HUES48 (cell line): Measurements from ENCODE around the gene BSG.
"Not testable (repeated sequence)": the region's sequence is repeated elsewhere in the genome, so short reads cannot be mapped to it uniquely, and the experiment has no call there.

Source experiments
- H3K27ac ChIP-seq: one replicate; pipeline ENCODE4 v1.7.0; 2013; ENCODE audit warnings: low read depth, low read length, inconsistent platforms
- H3K27me3 ChIP-seq: 2 replicates; pipeline ENCODE4 v1.6.1; 2013; ENCODE audit warnings: mild to moderate bottlenecking, low read length; ENCODE audit not compliant: control insufficient read depth, insufficient read depth
- H3K36me3 ChIP-seq: 2 replicates; pipeline ENCODE4 v1.6.1; 2013; ENCODE audit warnings: low read length; ENCODE audit not compliant: control insufficient read depth, insufficient read depth
- H3K4me1 ChIP-seq: 2 replicates; pipeline ENCODE4 v1.6.1; 2013; ENCODE audit warnings: mild to moderate bottlenecking, low read length; ENCODE audit not compliant: control insufficient read depth, insufficient read depth
- H3K4me3 ChIP-seq: 2 replicates; pipeline ENCODE4 v1.5.1; 2013; ENCODE audit warnings: mild to moderate bottlenecking, low read depth, low read length
- H3K9ac ChIP-seq: 2 replicates; pipeline ENCODE4 v1.6.1; 2013; ENCODE audit warnings: mild to moderate bottlenecking, low read depth, low read length, moderate library complexity
- H3K9me3 ChIP-seq: 2 replicates; pipeline ENCODE4 v1.6.1; 2013; ENCODE audit warnings: low read length; ENCODE audit not compliant: control insufficient read depth, insufficient read depth

The BSG gene

DNA sequence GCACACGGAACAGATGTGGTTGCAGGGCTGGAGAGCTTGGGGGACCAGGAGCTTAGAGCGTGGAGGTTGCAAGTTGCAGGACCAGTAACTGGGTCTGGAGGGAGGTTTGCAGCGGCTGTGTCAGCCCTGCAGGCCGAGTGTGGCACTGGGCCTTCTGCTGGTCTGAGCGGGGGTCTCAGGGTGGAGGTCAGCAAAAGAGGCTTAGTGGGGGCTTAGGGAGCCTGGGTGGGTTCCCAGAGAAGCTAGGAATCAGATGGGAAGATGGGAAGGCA, 11.5 kb downstream of the BSG start:
- H3K4me3 ChIP-seq, result no peak overlapping the region
- peak overlapping the region; percentile 3 for H3K27ac ChIP-seq
- H3K9me3 ChIP-seq, result no peaks in the 10 kb centered on the region
- no peaks in the 10 kb centered on the region for H3K4me1 ChIP-seq
- H3K27me3 ChIP-seq, result peaks cover 7% of the 10 kb centered on the region
- H3K9ac ChIP-seq, result no peak overlapping the region
- peaks cover 38% of the 10 kb centered on the region for H3K36me3 ChIP-seq

DNA sequence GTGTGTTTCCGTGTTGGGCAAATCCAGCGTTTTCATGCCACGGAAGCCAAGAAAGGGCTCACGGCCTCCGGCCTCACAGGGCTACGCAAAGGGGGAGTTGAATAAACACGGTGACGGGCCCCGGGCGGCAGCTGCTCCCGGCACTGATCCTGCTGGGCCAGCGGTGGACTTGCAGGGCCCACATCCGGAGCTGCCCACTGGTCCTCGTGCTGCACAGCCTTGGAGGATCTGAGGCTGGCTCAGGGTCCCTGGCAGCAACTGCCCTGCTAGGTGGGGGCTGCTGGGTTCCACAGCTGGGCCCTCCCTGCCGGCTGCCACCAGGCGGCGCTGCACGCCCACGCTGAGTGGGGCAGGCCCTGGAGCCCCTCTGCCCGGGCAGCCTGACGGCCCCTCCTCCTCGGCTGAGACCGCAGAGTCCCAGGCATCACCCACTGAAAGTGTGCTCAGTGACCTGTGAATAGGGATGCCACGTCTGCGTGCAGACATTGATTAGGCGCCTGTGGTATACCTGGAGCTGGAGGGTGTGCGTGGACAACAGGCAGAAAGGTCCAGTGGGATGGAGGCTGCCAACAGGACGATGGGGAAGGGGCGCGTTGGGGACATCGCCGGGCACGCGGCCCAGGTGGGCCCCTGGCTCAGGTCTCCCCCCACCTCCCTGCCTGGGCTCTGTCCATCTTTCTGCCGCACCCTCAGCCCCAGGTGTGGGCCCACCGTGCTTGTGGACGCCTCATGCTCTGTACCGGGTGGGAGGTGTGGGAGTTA, 12.0 kb downstream of the BSG start:
- H3K36me3 ChIP-seq, result peaks cover 33% of the 10 kb centered on the region
- H3K27ac ChIP-seq, result peak overlapping the region; percentile 3
- H3K4me1 ChIP-seq, result no peaks in the 10 kb centered on the region
- no peak overlapping the region for H3K4me3 ChIP-seq
- no peaks in the 10 kb centered on the region for H3K9me3 ChIP-seq
- H3K9ac ChIP-seq, result no peak overlapping the region
- peaks cover 12% of the 10 kb centered on the region for H3K27me3 ChIP-seq

DNA sequence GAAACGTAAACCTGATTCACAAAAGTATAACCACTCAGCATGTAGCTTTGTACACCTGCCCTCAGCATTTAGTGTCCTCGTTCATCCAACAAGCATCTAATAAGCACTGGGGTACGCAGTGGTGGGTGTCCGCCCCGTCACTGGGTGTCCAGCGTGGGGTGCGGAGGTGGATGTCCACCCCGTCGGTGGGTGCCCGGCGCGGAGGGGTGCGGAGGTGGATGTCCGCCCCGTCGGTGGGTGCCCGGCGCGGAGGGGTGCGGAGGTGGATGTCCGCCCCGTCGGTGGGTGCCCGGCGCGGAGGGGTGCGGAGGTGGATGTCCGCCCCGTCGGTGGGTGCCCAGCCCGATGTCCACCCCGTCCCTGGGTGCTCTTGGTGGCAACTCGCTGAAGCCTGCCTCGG, 12.8 kb downstream of the BSG start:
- peaks cover 14% of the 10 kb centered on the region for H3K27me3 ChIP-seq
- H3K9me3 ChIP-seq, H3K4me1 ChIP-seq, H3K4me3 ChIP-seq, H3K27ac ChIP-seq, H3K9ac ChIP-seq: not testable (repeated sequence)
- H3K36me3 ChIP-seq, result peaks cover 26% of the 10 kb centered on the region

DNA sequence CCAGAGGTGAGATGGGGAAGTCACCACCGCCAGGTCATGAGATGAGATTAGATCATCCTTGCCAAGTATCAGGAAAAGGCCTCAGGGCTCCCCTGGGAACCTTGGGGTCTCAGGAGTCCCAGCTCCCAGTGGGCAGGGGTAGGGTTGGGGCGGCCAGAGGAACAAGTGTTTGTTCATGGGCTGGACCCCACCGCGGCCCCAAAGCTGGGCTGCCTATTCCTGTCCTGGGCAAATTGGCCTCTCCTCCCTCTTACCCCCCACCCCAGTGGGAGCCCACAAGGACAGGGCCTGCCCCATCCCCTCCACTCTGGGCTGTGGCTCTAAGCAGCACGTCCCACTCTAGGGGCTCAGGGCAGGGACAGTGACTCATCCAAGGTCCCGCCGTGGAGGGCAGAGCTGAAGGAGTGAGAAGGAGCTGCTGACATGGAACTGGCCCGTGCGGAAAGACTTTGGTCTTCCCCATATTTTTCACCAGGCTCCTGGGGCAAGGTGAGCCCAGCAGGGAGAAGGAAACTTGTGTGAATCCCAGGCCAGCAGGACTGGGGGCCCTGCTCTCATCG, 13.2 kb downstream of the BSG start:
- Histone ChIP-seq H3K4me3 (no peak overlapping the region), H3K4me1 (no peaks in the 10 kb centered on the region), H3K9ac (no peak overlapping the region), H3K9me3 (no peaks in the 10 kb centered on the region), H3K36me3 (peaks cover 22% of the 10 kb centered on the region), H3K27ac (no peak overlapping the region), H3K27me3 (peaks cover 18% of the 10 kb centered on the region)

DNA sequence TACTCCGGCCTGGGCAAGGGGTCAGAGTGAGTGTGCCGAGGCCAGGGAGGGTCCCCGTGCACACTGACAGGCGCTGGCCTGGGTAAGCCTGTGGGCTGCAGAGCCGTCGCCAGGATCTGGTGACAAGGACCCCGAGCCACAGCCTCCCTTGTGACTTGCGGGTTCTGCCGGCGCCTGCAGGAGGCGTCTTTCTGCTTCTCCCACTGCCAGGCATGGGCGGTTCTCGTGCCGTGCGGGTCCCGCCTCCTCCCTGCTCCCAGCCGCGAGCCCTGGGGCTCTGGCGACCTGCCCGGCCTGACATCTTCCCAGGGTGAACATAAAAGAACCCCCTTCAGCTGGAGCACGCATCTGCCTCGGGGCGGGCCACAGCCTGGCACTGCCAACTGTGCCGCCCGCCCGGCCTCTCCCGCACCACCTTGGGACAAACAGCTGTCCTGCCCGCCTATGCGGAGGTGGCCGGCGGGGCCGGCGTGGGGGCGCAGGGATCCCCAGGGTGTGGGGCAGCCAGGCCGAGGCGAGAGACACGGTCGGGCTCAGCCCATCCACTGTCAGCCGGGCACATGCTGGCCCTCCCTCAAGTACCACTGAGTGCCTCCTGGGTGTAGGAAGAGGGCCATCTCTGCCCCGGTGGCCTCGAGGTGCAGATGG, 15.8 kb downstream of the BSG start:
- H3K9me3 ChIP-seq, result no peaks in the 10 kb centered on the region
- H3K36me3 ChIP-seq, result peaks cover 3% of the 10 kb centered on the region; the same call in 1 of the 2 replicates
- no peak overlapping the region for H3K9ac ChIP-seq
- H3K4me3 ChIP-seq, result no peak overlapping the region
- no peak overlapping the region for H3K27ac ChIP-seq
- H3K27me3 ChIP-seq, result peaks cover 30% of the 10 kb centered on the region
- no peaks in the 10 kb centered on the region for H3K4me1 ChIP-seq

DNA sequence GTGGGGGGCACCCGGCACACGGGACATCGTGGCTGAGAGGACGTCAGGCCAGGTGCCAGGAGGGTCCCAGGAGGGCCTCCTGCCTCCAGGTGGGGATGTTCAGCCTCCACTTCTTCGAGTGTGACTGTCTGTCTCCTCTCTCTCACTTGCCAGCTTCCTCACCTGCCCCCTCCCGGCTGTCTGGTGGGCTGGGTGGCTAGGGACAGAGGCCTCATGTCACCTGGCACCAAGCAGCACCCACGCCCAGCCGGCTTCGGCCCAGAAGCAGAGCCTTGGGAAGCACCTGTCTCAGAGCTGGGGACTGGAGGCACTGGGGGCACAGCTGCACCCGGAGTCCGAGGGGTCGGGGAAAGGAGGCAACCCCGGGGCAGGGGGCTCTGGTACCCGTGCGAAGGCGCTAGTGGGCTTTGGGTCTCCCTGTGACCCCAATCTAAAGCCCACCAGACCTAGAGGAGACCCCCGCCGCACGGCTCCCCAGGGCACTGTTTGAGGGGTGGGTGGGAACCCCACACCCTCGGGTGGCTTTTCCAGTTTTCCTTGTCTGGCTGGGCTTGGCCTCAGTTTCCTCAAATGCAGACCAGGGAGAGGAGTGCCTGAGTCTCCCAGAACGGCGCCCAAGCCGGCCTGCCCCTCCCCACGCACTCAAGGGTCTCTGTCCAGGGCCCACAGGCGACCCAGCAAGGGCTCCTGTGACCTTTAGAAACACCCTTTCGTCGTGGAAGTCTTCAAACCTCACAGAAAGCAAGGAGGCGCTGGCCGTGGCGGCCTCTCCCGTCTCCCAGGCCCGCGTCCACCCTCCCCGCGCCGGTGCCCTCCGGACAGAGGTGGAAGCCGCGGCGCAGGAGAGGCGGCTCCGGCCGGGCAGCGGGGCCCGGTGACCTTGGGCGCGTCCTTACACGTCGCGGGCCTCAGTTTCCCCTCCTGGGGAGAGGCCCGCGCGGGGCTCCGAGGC, 16.6 kb downstream of the BSG start:
- H3K27me3 ChIP-seq, result peaks cover 30% of the 10 kb centered on the region
- H3K9ac ChIP-seq, result no peak overlapping the region
- H3K4me1 ChIP-seq, result no peaks in the 10 kb centered on the region
- H3K9me3 ChIP-seq, result no peaks in the 10 kb centered on the region
- no peak overlapping the region for H3K27ac ChIP-seq
- H3K4me3 ChIP-seq, result peak overlapping the region; percentile 46; the same call in 1 of the 2 replicates
- no peaks in the 10 kb centered on the region for H3K36me3 ChIP-seq

DNA sequence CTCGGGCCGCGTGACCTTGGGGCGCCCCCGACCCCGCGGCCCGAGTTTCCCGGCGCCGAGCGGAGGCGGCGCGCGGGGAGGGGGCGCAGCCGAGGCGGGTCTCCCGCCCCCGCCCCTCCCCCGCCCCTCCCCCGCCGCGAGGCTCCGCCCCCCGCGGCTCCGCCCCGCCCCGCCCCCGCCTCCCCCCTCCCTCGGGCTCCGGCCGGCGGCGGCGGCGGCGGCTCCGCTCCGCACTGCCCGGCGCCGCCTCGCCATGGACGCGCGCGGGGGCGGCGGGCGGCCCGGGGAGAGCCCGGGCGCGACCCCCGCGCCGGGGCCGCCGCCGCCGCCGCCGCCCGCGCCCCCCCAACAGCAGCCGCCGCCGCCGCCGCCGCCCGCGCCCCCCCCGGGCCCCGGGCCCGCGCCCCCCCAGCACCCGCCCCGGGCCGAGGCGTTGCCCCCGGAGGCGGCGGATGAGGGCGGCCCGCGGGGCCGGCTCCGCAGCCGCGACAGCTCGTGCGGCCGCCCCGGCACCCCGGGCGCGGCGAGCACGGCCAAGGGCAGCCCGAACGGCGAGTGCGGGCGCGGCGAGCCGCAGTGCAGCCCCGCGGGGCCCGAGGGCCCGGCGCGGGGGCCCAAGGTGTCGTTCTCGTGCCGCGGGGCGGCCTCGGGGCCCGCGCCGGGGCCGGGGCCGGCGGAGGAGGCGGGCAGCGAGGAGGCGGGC, 17.4 kb downstream of the BSG start, which contains the start of gene HCN2:
Gene HCN2 (plus strand): TSS at position 189 of the 703 bp plus-strand sequence. CDS start 65 bp downstream, at position 254.
- Histone ChIP-seq H3K4me3 (peak within 1 kb of the TSS; percentile 46; the same call in 1 of the 2 replicates), H3K36me3 (no peaks in the 10 kb centered on the region), H3K9me3 (no peaks in the 10 kb centered on the region), H3K4me1 (no peaks in the 10 kb centered on the region), H3K27ac (no peak within 1 kb of the TSS), H3K27me3 (peaks cover 30% of the 10 kb centered on the region), H3K9ac (no peak within 1 kb of the TSS)

DNA sequence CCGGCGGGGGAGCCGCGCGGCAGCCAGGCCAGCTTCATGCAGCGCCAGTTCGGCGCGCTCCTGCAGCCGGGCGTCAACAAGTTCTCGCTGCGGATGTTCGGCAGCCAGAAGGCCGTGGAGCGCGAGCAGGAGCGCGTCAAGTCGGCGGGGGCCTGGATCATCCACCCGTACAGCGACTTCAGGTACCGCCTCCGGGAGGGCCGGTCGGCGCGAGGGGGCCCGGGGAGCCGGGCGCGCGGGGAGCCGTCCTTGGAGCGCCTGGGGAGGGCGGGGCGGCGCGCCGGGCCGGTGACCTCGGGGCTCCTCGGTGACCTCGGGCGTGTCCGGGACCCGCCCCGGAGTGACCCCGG, 18.0 kb downstream of the BSG start:
- Histone ChIP-seq H3K9me3 (no peaks in the 10 kb centered on the region), H3K27me3 (peaks cover 30% of the 10 kb centered on the region), H3K4me3 (peak overlapping the region; percentile 44; the same call in 1 of the 2 replicates), H3K4me1 (no peaks in the 10 kb centered on the region), H3K36me3 (no peaks in the 10 kb centered on the region), H3K27ac (no peak overlapping the region), H3K9ac (no peak overlapping the region)

DNA sequence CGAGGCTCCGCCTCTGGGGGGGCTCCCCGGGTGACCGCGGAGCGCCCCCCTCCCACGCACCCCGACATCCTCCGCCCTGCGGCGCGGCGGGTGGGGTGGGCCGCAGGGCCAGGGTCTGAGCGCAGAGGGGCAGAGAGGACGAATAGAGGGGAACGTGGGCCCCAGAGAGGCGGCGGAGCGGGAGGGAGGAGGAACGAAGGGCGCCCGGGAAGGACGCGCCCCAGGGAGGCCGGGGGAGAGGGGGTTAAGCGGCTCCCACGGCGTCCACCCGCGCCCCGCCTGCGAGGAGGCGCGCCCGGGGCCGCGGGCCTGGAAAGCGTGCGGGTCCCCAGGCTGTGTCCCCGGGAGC, 18.3 kb downstream of the BSG start:
- Histone ChIP-seq H3K9me3 (no peaks in the 10 kb centered on the region), H3K9ac (no peak overlapping the region), H3K4me1 (no peaks in the 10 kb centered on the region), H3K27ac (no peak overlapping the region), H3K36me3 (no peaks in the 10 kb centered on the region), H3K27me3 (peaks cover 30% of the 10 kb centered on the region), H3K4me3 (peak overlapping the region; percentile 44; the same call in 1 of the 2 replicates)

DNA sequence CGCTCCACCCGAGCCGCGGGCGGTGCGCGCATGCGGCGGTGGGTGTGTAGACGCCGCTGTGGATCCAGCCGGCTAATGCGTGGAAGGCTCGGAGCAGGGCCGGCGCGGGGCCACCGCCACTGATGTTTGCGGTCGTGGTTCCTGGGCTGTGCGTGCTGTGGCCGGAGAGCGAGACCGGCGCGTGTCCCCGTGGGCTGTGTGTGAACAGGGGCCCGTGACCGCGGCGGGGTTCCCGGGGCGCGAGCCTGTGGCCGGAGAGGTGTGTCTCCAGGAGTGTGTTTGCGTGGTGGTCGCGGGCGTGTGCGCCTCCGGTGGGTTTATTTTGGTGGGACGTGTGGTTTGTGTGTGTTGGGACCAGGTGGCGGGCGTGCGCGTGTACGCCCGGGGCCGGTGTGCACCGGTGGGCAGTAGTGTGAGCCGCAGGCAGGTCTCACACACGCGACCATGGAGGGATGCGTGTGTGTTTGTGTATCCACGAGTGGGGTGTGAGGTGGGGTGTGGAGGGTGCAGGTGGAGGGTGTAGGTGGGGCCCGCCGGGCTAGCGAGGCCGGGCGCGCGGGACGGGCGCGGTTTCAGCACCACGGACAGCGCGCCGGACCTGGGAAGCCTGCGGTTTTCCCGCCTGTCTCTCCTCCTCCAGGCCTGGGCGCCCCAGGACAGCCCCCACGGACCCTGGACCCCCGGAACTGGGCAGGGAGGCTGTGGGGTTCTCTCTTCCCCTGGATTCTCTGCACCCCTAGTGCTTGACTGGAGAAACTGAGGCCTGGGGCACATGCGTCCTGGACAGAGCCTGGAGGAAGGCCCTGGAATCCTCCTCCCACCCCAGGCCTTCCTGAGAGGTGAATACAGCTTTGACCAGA, 18.9 kb downstream of the BSG start:
- H3K4me3 ChIP-seq, result no peak overlapping the region; the same call in 1 of the 2 replicates
- no peak overlapping the region for H3K27ac ChIP-seq
- H3K4me1 ChIP-seq, result no peaks in the 10 kb centered on the region
- H3K27me3 ChIP-seq, result peaks cover 30% of the 10 kb centered on the region
- no peak overlapping the region for H3K9ac ChIP-seq
- H3K36me3 ChIP-seq, result no peaks in the 10 kb centered on the region
- no peaks in the 10 kb centered on the region for H3K9me3 ChIP-seq
